ENCODE data around the gene FN3KRP.
"Not testable (repeated sequence)": the region's sequence is repeated elsewhere in the genome, so short reads cannot be mapped to it uniquely, and the experiment has no call there.

The FN3KRP gene

GRCh38 chr17:82765371-82765770 is 48.9 kb downstream of the FN3KRP start:
- TF ChIP-seq EZH2phosphoT487 (IDR thresholded peaks at IDR 0.05; ENCODE audit: low read depth), result no peak
- TF ChIP-seq CTCF (IDR thresholded peaks at IDR 0.05; ENCODE audit: low read depth, low read length), result no peak
- peaks cover 29% of the 10 kb centered on the region for H3K36me3 ChIP-seq (replicated peaks; ENCODE audit: low read depth, low read length)
- no peaks in the 10 kb centered on the region for H3K27me3 ChIP-seq (ENCODE audit: low read depth, low read length)
- H2AFZ ChIP-seq (ENCODE audit: low read depth, low read length), result no peak overlapping the region
- H3K4me3 ChIP-seq (ENCODE audit: low read length), result no peak overlapping the region
- H3K4me1 ChIP-seq (ENCODE audit: low read length), result no peaks in the 10 kb centered on the region
- peaks cover 10% of the 10 kb centered on the region for H3K79me2 ChIP-seq (ENCODE audit: low read length)
- no peaks in the 10 kb centered on the region for H3K9me3 ChIP-seq (ENCODE audit: insufficient read depth, low read length)
- no peak overlapping the region for H3K4me2 ChIP-seq (ENCODE audit: low read length)
- no peaks in the 10 kb centered on the region for H4K20me1 ChIP-seq (ENCODE audit: insufficient read depth, low read length)
- H3K9ac ChIP-seq (ENCODE audit: low read length), result no peak overlapping the region
- no peak overlapping the region for H3K27ac ChIP-seq (ENCODE audit: low read length)

GRCh38 chr17:82767041-82767754 is 50.7 kb downstream of the FN3KRP start:
- TF ChIP-seq EZH2phosphoT487 (IDR thresholded peaks at IDR 0.05; ENCODE audit: low read depth), result no peak
- peak; percentile 73 for TF ChIP-seq CTCF (IDR thresholded peaks at IDR 0.05; ENCODE audit: low read depth, low read length)
- Histone ChIP-seq H3K4me1 (ENCODE audit: low read length) (no peaks in the 10 kb centered on the region), H3K36me3 (replicated peaks; ENCODE audit: low read depth, low read length) (peaks cover 32% of the 10 kb centered on the region), H3K79me2 (ENCODE audit: low read length) (peaks cover 6% of the 10 kb centered on the region; the same call in 1 of the 2 replicates), H3K4me2 (ENCODE audit: low read length) (no peak overlapping the region), H3K4me3 (ENCODE audit: low read length) (no peak overlapping the region), H3K9me3 (ENCODE audit: insufficient read depth, low read length) (no peaks in the 10 kb centered on the region), H4K20me1 (ENCODE audit: insufficient read depth, low read length) (no peaks in the 10 kb centered on the region), H3K27me3 (ENCODE audit: low read depth, low read length) (no peaks in the 10 kb centered on the region), H3K9ac (ENCODE audit: low read length) (no peak overlapping the region), H2AFZ (ENCODE audit: low read depth, low read length) (no peak overlapping the region), H3K27ac (ENCODE audit: low read length) (no peak overlapping the region)

GRCh38 chr17:82769041-82769440 is 52.5 kb downstream of the FN3KRP start:
- H3K36me3 ChIP-seq (replicated peaks; ENCODE audit: low read depth, low read length), result peaks cover 29% of the 10 kb centered on the region

GRCh38 chr17:82772026-82772425 is 55.5 kb downstream of the FN3KRP start:
- Histone ChIP-seq H3K79me2 (ENCODE audit: low read length) (no peaks in the 10 kb centered on the region), H3K27ac (ENCODE audit: low read length) (no peak overlapping the region), H3K36me3 (replicated peaks; ENCODE audit: low read depth, low read length) (peaks cover 33% of the 10 kb centered on the region), H3K27me3 (ENCODE audit: low read depth, low read length) (no peaks in the 10 kb centered on the region), H3K4me2 (ENCODE audit: low read length) (no peak overlapping the region), H3K4me3 (ENCODE audit: low read length) (no peak overlapping the region), H3K9me3 (ENCODE audit: insufficient read depth, low read length) (no peaks in the 10 kb centered on the region), H3K9ac (ENCODE audit: low read length) (no peak overlapping the region), H2AFZ (ENCODE audit: low read depth, low read length) (no peak overlapping the region), H3K4me1 (ENCODE audit: low read length) (no peaks in the 10 kb centered on the region), H4K20me1 (ENCODE audit: insufficient read depth, low read length) (no peaks in the 10 kb centered on the region)
- no peak for TF ChIP-seq EZH2phosphoT487 (IDR thresholded peaks at IDR 0.05; ENCODE audit: low read depth)
- no peak for TF ChIP-seq CTCF (IDR thresholded peaks at IDR 0.05; ENCODE audit: low read depth, low read length)

More at GRCh38 chr17:82769041-82769440, 52.5 kb downstream of the FN3KRP start:
- Histone ChIP-seq H3K27ac (ENCODE audit: low read length) (no peak overlapping the region), H3K79me2 (ENCODE audit: low read length) (no peaks in the 10 kb centered on the region), H3K27me3 (ENCODE audit: low read depth, low read length) (no peaks in the 10 kb centered on the region), H4K20me1 (ENCODE audit: insufficient read depth, low read length) (no peaks in the 10 kb centered on the region), H3K4me3 (ENCODE audit: low read length) (no peak overlapping the region), H3K9ac (ENCODE audit: low read length) (no peak overlapping the region), H3K9me3 (ENCODE audit: insufficient read depth, low read length) (no peaks in the 10 kb centered on the region), H3K4me1 (ENCODE audit: low read length) (no peaks in the 10 kb centered on the region), H3K4me2 (ENCODE audit: low read length) (no peak overlapping the region), H2AFZ (ENCODE audit: low read depth, low read length) (no peak overlapping the region)
- TF ChIP-seq CTCF (IDR thresholded peaks at IDR 0.05; ENCODE audit: low read depth, low read length) (no peak), EZH2phosphoT487 (IDR thresholded peaks at IDR 0.05; ENCODE audit: low read depth) (no peak)

GRCh38 chr17:82774456-82774855 is 58.0 kb downstream of the FN3KRP start:
- H3K9me3 ChIP-seq (ENCODE audit: insufficient read depth, low read length); H2AFZ ChIP-seq (ENCODE audit: low read depth, low read length); H3K4me1 ChIP-seq (ENCODE audit: low read length); H3K79me2 ChIP-seq (ENCODE audit: low read length); H3K4me3 ChIP-seq (ENCODE audit: low read length); H3K27me3 ChIP-seq (ENCODE audit: low read depth, low read length); H3K27ac ChIP-seq (ENCODE audit: low read length); H4K20me1 ChIP-seq (ENCODE audit: insufficient read depth, low read length); H3K9ac ChIP-seq (ENCODE audit: low read length): not testable (repeated sequence)
- Histone ChIP-seq H3K4me2 (ENCODE audit: low read length) (peak overlapping the region; percentile 6; the same call in 1 of the 2 replicates), H3K36me3 (replicated peaks; ENCODE audit: low read depth, low read length) (peaks cover 17% of the 10 kb centered on the region)

Data from OCI-LY3 (cell line).